HepG2 (cell line): ENCODE measurements around the gene PIGA. TPM values are rescaled to one million over a fixed set of nuclear protein-coding genes. Genes with fewer than 3 reads are reported as not detected.

Experiments used
- ATF1 ChIP-seq: IDR thresholded peaks from 2 replicates; pipeline ENCODE4 v1.6.1; 2016; ENCODE audit warnings: mild to moderate bottlenecking, control low read depth
- CREBL2 ChIP-seq: sonication (generic); formaldehyde crosslinking; IDR thresholded peaks from 2 replicates; pipeline ENCODE4 v1.8.1; 2023; ENCODE audit warnings: missing genetic modification reagents, mild to moderate bottlenecking, borderline replicate concordance
- KIAA2018 ChIP-seq: sonication (generic); formaldehyde crosslinking; IDR thresholded peaks from 2 replicates; pipeline ENCODE4 v1.5.0; 2020; ENCODE audit warnings: mild to moderate bottlenecking, missing genetic modification reagents, borderline replicate concordance
- KLF11 ChIP-seq: IDR thresholded peaks from 2 replicates; pipeline ENCODE4 v1.6.1; 2016; ENCODE audit warnings: missing compliant biosample characterization
- MXI1 ChIP-seq: IDR thresholded peaks from 3 replicates; pipeline ENCODE4 v1.6.1; 2012; ENCODE audit warnings: low read depth, low read length, inconsistent platforms, borderline replicate concordance
- PLRG1 ChIP-seq: fragments of 450-650 bp; conservative IDR thresholded peaks from 2 replicates; pipeline ENCODE4 v1.6.1; 2016
- PLSCR1 ChIP-seq: sonication (generic); formaldehyde crosslinking; IDR thresholded peaks from 2 replicates; pipeline ENCODE4 v1.5.0; 2020; ENCODE audit warnings: missing genetic modification reagents, mild to moderate bottlenecking, borderline replicate concordance
- ZNF414 ChIP-seq: sonication (generic); formaldehyde crosslinking; IDR thresholded peaks from 2 replicates; pipeline ENCODE4 v1.5.0; 2020; ENCODE audit warnings: missing genetic modification reagents
- ZNF556 ChIP-seq: sonication (generic); formaldehyde crosslinking; IDR thresholded peaks from 2 replicates; pipeline ENCODE4 v1.4.0; 2020; ENCODE audit warnings: mild to moderate bottlenecking, missing genetic modification reagents, borderline replicate concordance
- ZNF687 ChIP-seq: sonication (generic); formaldehyde crosslinking; IDR thresholded peaks from 2 replicates; pipeline ENCODE4 v1.5.1; 2020; ENCODE audit warnings: mild to moderate bottlenecking, missing genetic modification reagents, moderate library complexity
- ZNF878 ChIP-seq: sonication (generic); formaldehyde crosslinking; IDR thresholded peaks from 2 replicates; pipeline ENCODE4 v1.8.1; 2023; ENCODE audit warnings: mild to moderate bottlenecking, missing genetic modification reagents, moderate library complexity
- polyA plus RNA-seq, 8 experiments: library from polyadenylated mRNA; depleted of rRNA in 3 of 8; stranded (reverse) in 7 of 8; unstranded in 1 of 8; fragments of >200 nt; fragmentation: Illumina TruSeq in 4 of 8; extraction: Trizol in 4 of 8; gene quantifications; 2 replicates each; pipeline versions ENCODE4 v1.2.1 to v1.2.3, GENCODE V29; 2011 to 2016; ENCODE audit warnings: low read depth in 4 of 8, missing spikeins in 1 of 8, mixed read lengths in 1 of 8; ENCODE audit not compliant: insufficient read depth in 1 of 8
- total RNA-seq, 5 experiments: library from RNA; depleted of rRNA; stranded (reverse); fragments of >200 nt; fragmentation: Illumina TruSeq; extraction: Trizol; gene quantifications; 2 replicates each; pipeline ENCODE4 v1.2.3, GENCODE V29; 2016; ENCODE audit warnings: low read depth in 1 of 5

The PIGA gene
- total and polyA plus RNA-seq, 2 of the 13 experiments (the other 11 are each of a cell fraction or from before 2014, with no cell fraction given): 6.0 to 13.0 TPM

- peak; percentile 73 for TF ChIP-seq ZNF687 (CRISPR knock-in tag)
- TF ChIP-seq MXI1: peak; percentile 38; the same call in 1 of the 3 replicates
- TF ChIP-seq ZNF878 (CRISPR knock-in tag): no peak
- 0 out of 2 replicates have a peak, but pooled peaks have one; percentile 24 for TF ChIP-seq ZNF556 (CRISPR knock-in tag)
- TF ChIP-seq PLRG1: no peak
- TF ChIP-seq ZNF414: no peak
- peak; percentile 36; the same call in 1 of the 2 replicates for TF ChIP-seq ATF1 (CRISPR knock-in tag)
- no peak for TF ChIP-seq KIAA2018
- TF ChIP-seq KLF11 (CRISPR knock-in tag): no peak
- no peak for TF ChIP-seq CREBL2
- TF ChIP-seq PLSCR1 (CRISPR knock-in tag): no peak
These were observed 65.5 kb downstream of the PIGA start, which contains the start of gene ASB9 (continued) for GRCh38 chrX:15269618-15270521.
